Endothelial cell of umbilical vein (primary cell): ENCODE data around the gene R3HDML. TPM values are rescaled to one million over a fixed set of nuclear protein-coding genes. Genes with fewer than 3 reads are reported as not detected.

Source experiments
- BruUV-seq: library from RNA; stranded (reverse); fragments of 400-500 nt; replicated peaks from 2 replicates; lab custom pipeline; 2021; lab: Mats Ljungman, UMichigan
- CTCF ChIA-PET: fragments of 300-600, 350-600 bp; sonication (Branson Sonifier 250); formaldehyde crosslinking; loops from one replicate; lab custom pipeline; 2021; ENCODE audit warnings: antibody characterized with exemption, inconsistent platforms; lab: Charles Lee
- POLR2A ChIA-PET: fragments of 300-600, 350-600 bp; sonication (Branson Sonifier 250); formaldehyde crosslinking; loops from one replicate; lab custom pipeline; 2021; ENCODE audit warnings: antibody characterized with exemption, inconsistent platforms; lab: Charles Lee
- DNase-seq: peaks from one replicate; pipeline ENCODE4 v3.0.0-alpha.2; 2011; ENCODE audit warnings: low read depth, low spot score
- FAIRE-seq: peaks from 2 replicates; lab custom pipeline; 2011; peaks lifted over from hg19 to GRCh38; lab: Jason Lieb, UNC
- H2AFZ ChIP-seq: 2 replicates; pipeline ENCODE4 v1.6.0; 2012; ENCODE audit warnings: low read depth, low read length, control low read depth, inconsistent platforms
- H3K27ac ChIP-seq: 2 replicates; pipeline ENCODE4 v1.5.1; 2011; ENCODE audit warnings: low read depth, mild to moderate bottlenecking, control low read depth, low read length, moderate library complexity; ENCODE audit not compliant: insufficient read depth
- H3K27me3 ChIP-seq, 2 experiments: 2 replicates each; pipeline versions ENCODE4 v1.6.0 to v1.6.1; 2011; ENCODE audit warnings: low read length in 2 of 2, mixed read lengths in 1 of 2; ENCODE audit not compliant: control insufficient read depth in 2 of 2, insufficient read depth in 2 of 2
- H3K36me3 ChIP-seq, 2 experiments: 2 replicates in 1 of 2; 3 replicates in 1 of 2; pipeline ENCODE4 v1.5.1; 2011; ENCODE audit warnings: low read length in 2 of 2, mild to moderate bottlenecking in 1 of 2, moderate library complexity in 1 of 2; ENCODE audit not compliant: control insufficient read depth in 2 of 2, insufficient read depth in 2 of 2; ENCODE audit errors: extremely low read depth in 1 of 2
- H3K4me1 ChIP-seq: 3 replicates; pipeline ENCODE4 v1.5.1; 2011; ENCODE audit warnings: mild to moderate bottlenecking, low read length; ENCODE audit not compliant: control insufficient read depth, insufficient read depth; ENCODE audit errors: extremely low read depth
- H3K4me2 ChIP-seq: 2 replicates; pipeline ENCODE4 v1.6.1; 2011; ENCODE audit warnings: low read length, control low read depth, mixed read lengths; ENCODE audit not compliant: insufficient read depth
- H3K4me3 ChIP-seq, 3 experiments: fragments of 200-600 bp in 1 of 3; sonication (generic), shearing (Covaris generic) in 1 of 3; replicated peaks in 1 of 3; 2 replicates each; pipeline ENCODE4 v1.5.1; 2011 to 2016; ENCODE audit warnings: control low read depth in 3 of 3, low read length in 3 of 3, mild to moderate bottlenecking in 2 of 3, inconsistent platforms in 1 of 3, low read depth in 1 of 3, moderate library complexity in 1 of 3; ENCODE audit not compliant: insufficient read depth in 1 of 3
- H3K79me2 ChIP-seq: 2 replicates; pipeline ENCODE4 v1.6.0; 2012; ENCODE audit warnings: low read length, inconsistent platforms; ENCODE audit not compliant: control insufficient read depth, insufficient read depth
- H3K9ac ChIP-seq: replicated peaks from 2 replicates; pipeline ENCODE3; 2011; ENCODE audit warnings: low read length, control low read depth; ENCODE audit not compliant: insufficient read depth; ENCODE audit errors: extremely low read depth
- H3K9me1 ChIP-seq: replicated peaks from 3 replicates; pipeline ENCODE4 v1.6.0; 2011; ENCODE audit warnings: mild to moderate bottlenecking, low read length; ENCODE audit not compliant: control insufficient read depth, insufficient read depth; ENCODE audit errors: extremely low read depth
- H3K9me3 ChIP-seq: replicated peaks from 2 replicates; pipeline ENCODE4 v1.5.1; 2012; ENCODE audit warnings: low read length, inconsistent platforms; ENCODE audit not compliant: control insufficient read depth, insufficient read depth
- H4K20me1 ChIP-seq: replicated peaks from 2 replicates; pipeline ENCODE3; 2011; ENCODE audit warnings: mild to moderate bottlenecking, low read length; ENCODE audit not compliant: control insufficient read depth, insufficient read depth; ENCODE audit errors: extremely low read depth
- EZH2 ChIP-seq: IDR thresholded peaks from 2 replicates; pipeline ENCODE4 v1.6.1; 2012; ENCODE audit warnings: borderline replicate concordance, low read depth, mild to moderate bottlenecking, moderate library complexity, low read length, inconsistent platforms; ENCODE audit not compliant: severe bottlenecking
- FOS ChIP-seq: IDR thresholded peaks from 2 replicates; pipeline ENCODE4 v1.6.1; 2011; ENCODE audit warnings: mild to moderate bottlenecking, low read length, moderate library complexity, borderline replicate concordance; ENCODE audit not compliant: insufficient read depth
- GATA2 ChIP-seq: IDR thresholded peaks from 2 replicates; pipeline ENCODE4 v1.7.0; 2011; ENCODE audit warnings: low read depth, mild to moderate bottlenecking, moderate library complexity, mixed read lengths, low read length; ENCODE audit not compliant: insufficient read length, insufficient read depth
- JUN ChIP-seq: IDR thresholded peaks from 2 replicates; pipeline ENCODE4 v1.6.1; 2011; ENCODE audit warnings: borderline replicate concordance, low read depth; ENCODE audit not compliant: insufficient read length, insufficient read depth
- MYC ChIP-seq: IDR thresholded peaks from one replicate; pipeline ENCODE4 v1.6.1; 2011; ENCODE audit warnings: mild to moderate bottlenecking, low read depth, low read length
- POLR2A ChIP-seq: IDR thresholded peaks from 2 replicates; pipeline ENCODE4 v1.6.1; 2012; ENCODE audit warnings: low read depth, mild to moderate bottlenecking, control low read depth, low read length
- POLR2AphosphoS5 ChIP-seq: IDR thresholded peaks from 2 replicates; pipeline ENCODE4 v1.6.1; 2012; ENCODE audit warnings: low read depth, mild to moderate bottlenecking, control low read depth, low read length, moderate library complexity; ENCODE audit not compliant: insufficient read depth
- dilution Hi-C: fragments of 300-500 bp; cut with MboI; formaldehyde crosslinking; loops from one replicate; pipeline ENCODE4 v1.15.0; 2019; ENCODE audit warnings: low sequenced_read_pairs; ENCODE audit not compliant: extremely low pct_ligation_motif_present
- intact Hi-C: fragments of 100-400 bp; cut with micrococcal nuclease; formaldehyde crosslinking; loops from one replicate; pipeline ENCODE4 v1.10.0; 2022
- polyA plus RNA-seq, 4 experiments: library from polyadenylated mRNA; depleted of rRNA in 3 of 4; stranded (reverse) in 3 of 4; unstranded in 1 of 4; fragments of >200 nt; gene quantifications; 2 replicates each; pipeline versions ENCODE4 v1.2.1 to v1.2.3, GENCODE V29; 2011 to 2012; ENCODE audit warnings: missing spikeins in 1 of 4
- total RNA-seq: library from RNA; stranded (reverse); gene quantifications from 2 replicates; pipeline ENCODE4 v1.2.3, GENCODE V29; 2021
- TF ChIP-seq, protein P1 (sequence below), 2 donors: IDR thresholded peaks; 1 replicate in 1 of 2; 2 replicates in 1 of 2; pipeline ENCODE4 v1.5.1; 2011; ENCODE audit warnings: low read length in 2 of 2, mild to moderate bottlenecking in 2 of 2, moderate library complexity in 2 of 2, control low read depth in 1 of 2, inconsistent platforms in 1 of 2, low read depth in 1 of 2; ENCODE audit not compliant: insufficient read depth in 1 of 2; ENCODE audit errors: extremely low read depth in 1 of 2
- TF ChIP-seq, protein P2 (sequence below): IDR thresholded peaks from 2 replicates; pipeline ENCODE4 v1.6.1; 2011; ENCODE audit not compliant: insufficient read depth, insufficient read length

Gene R3HDML
- total and polyA plus RNA-seq, 2 donors (not counting 3 experiments of a cell fraction or from before 2014, with no cell fraction given) = not detected

DNA sequence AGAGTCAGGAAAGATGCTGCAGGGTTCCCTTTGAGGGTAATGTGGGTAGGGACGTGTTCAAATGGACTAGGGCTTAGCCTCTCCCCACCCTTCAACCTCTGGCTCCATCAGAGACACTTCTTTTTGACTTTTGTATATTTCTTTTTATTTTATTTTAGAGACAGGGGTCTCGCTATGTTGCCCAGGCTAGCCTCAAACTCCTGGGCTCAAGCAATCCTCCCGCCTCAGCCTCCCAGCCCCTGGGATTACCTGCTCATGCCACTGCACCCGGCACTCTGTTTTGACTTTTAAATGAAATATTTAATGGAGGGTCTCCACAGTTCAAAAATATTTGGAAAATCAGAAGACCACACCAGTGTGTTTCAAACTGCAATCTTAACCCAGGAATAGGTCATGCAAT, 27.2 kb downstream of the R3HDML start:
- no peak for FAIRE-seq
- Histone ChIP-seq H3K9me1 (no peaks in the 10 kb centered on the region), H4K20me1 (no peaks in the 10 kb centered on the region), H3K4me3 (no peak overlapping the region), H2AFZ (no peak overlapping the region), H3K4me2 (no peak overlapping the region), H3K79me2 (no peaks in the 10 kb centered on the region), H3K4me1 (no peaks in the 10 kb centered on the region), H3K36me3 (no peaks in the 10 kb centered on the region), H3K9ac (no peak overlapping the region), H3K9me3 (no peaks in the 10 kb centered on the region), H3K27me3 (no peaks in the 10 kb centered on the region), H3K27ac (no peak overlapping the region)
- no peak for DNase-seq
- BruUV-seq = no TSS peak
- ChIA-PET CTCF (interaction anchor here (0.6 kb wide), 1 partner anchor 20 kb away, joined by 3 read pairs; no protein-coding TSS in a partner anchor), POLR2A (no interaction called here)
- dilution Hi-C loops = no loop called here
- intact Hi-C loops = no loop called here
- no peak for TF ChIP-seq MYC
- no peak for TF ChIP-seq GATA2
- TF ChIP-seq, protein P1, sequence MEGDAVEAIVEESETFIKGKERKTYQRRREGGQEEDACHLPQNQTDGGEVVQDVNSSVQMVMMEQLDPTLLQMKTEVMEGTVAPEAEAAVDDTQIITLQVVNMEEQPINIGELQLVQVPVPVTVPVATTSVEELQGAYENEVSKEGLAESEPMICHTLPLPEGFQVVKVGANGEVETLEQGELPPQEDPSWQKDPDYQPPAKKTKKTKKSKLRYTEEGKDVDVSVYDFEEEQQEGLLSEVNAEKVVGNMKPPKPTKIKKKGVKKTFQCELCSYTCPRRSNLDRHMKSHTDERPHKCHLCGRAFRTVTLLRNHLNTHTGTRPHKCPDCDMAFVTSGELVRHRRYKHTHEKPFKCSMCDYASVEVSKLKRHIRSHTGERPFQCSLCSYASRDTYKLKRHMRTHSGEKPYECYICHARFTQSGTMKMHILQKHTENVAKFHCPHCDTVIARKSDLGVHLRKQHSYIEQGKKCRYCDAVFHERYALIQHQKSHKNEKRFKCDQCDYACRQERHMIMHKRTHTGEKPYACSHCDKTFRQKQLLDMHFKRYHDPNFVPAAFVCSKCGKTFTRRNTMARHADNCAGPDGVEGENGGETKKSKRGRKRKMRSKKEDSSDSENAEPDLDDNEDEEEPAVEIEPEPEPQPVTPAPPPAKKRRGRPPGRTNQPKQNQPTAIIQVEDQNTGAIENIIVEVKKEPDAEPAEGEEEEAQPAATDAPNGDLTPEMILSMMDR (IDR thresholded peaks at IDR 0.05; ENCODE audit: extremely low read depth in 1 of 2, insufficient read depth in 1 of 2, low read depth in 1 of 2, low read length in 2 of 2) = no peak
- no peak for TF ChIP-seq JUN
- no peak for TF ChIP-seq POLR2AphosphoS5
- no peak for TF ChIP-seq POLR2A
- no peak for TF ChIP-seq FOS
- TF ChIP-seq, protein P2, sequence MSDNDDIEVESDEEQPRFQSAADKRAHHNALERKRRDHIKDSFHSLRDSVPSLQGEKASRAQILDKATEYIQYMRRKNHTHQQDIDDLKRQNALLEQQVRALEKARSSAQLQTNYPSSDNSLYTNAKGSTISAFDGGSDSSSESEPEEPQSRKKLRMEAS = no peak
- TF ChIP-seq EZH2 = no peak
